Embryonic facial prominence (tissue), 1 donor: ENCODE results near the gene PPP2R2D.
"Not testable (repeated sequence)": the region's sequence is repeated elsewhere in the genome, so short reads cannot be mapped to it uniquely, and the experiment has no call there.

ENCODE experiments used
- DNase-seq: peaks from one replicate; pipeline ENCODE4 v3.0.0-alpha.2; 2016; ENCODE audit errors: extremely low spot score

Gene PPP2R2D

GRCh38 chr10:131907679-131908078, 6.9 kb downstream of the PPP2R2D start:
- no peak for DNase-seq

GRCh38 chr10:131908151-131908550, 7.3 kb downstream of the PPP2R2D start:
- no peak for DNase-seq

- no peak for DNase-seq
Observed at GRCh38 chr10:131909014-131909808, 8.4 kb downstream of the PPP2R2D start.

- no peak for DNase-seq
Observed at GRCh38 chr10:131909929-131910328, 9.1 kb downstream of the PPP2R2D start.

GRCh38 chr10:131910663-131911314, 10.0 kb downstream of the PPP2R2D start:
- DNase-seq: no peak

GRCh38 chr10:131911451-131911850, 10.6 kb downstream of the PPP2R2D start:
- no peak for DNase-seq

- no peak for DNase-seq
Observed at GRCh38 chr10:131912620-131913019, 11.8 kb downstream of the PPP2R2D start.

- DNase-seq: no peak
Observed at GRCh38 chr10:131915484-131915883, 14.7 kb downstream of the PPP2R2D start.

GRCh38 chr10:131915990-131916766, 15.4 kb downstream of the PPP2R2D start:
- no peak for DNase-seq

- DNase-seq: not testable (repeated sequence)
Observed at GRCh38 chr10:131916767-131917160, 16.0 kb downstream of the PPP2R2D start.

GRCh38 chr10:131917496-131917895, 16.7 kb downstream of the PPP2R2D start:
- DNase-seq: not testable (repeated sequence)

- not testable (repeated sequence) for DNase-seq
Observed at GRCh38 chr10:131919461-131919860, 18.7 kb downstream of the PPP2R2D start.

- DNase-seq: no peak
Observed at GRCh38 chr10:131920151-131920550, 19.3 kb downstream of the PPP2R2D start.

GRCh38 chr10:131920693-131921092, 19.9 kb downstream of the PPP2R2D start:
- no peak for DNase-seq

- no peak for DNase-seq
Observed at GRCh38 chr10:131921184-131921583, 20.4 kb downstream of the PPP2R2D start.

- no peak for DNase-seq
Observed at GRCh38 chr10:131923038-131923756, 22.4 kb downstream of the PPP2R2D start.

- no peak for DNase-seq
Observed at GRCh38 chr10:131925011-131925649, 24.3 kb downstream of the PPP2R2D start.

- DNase-seq: no peak
Observed at GRCh38 chr10:131925716-131926115, 24.9 kb downstream of the PPP2R2D start.

- DNase-seq: no peak
Observed at GRCh38 chr10:131926253-131926652, 25.4 kb downstream of the PPP2R2D start.

- no peak for DNase-seq
Observed at GRCh38 chr10:131926743-131927595, 26.2 kb downstream of the PPP2R2D start.
